ENCODE data around the gene IRF4.
A peak's percentile ranks its signal among the peaks of the same experiment; 100 is the strongest.

Gene IRF4

DNA sequence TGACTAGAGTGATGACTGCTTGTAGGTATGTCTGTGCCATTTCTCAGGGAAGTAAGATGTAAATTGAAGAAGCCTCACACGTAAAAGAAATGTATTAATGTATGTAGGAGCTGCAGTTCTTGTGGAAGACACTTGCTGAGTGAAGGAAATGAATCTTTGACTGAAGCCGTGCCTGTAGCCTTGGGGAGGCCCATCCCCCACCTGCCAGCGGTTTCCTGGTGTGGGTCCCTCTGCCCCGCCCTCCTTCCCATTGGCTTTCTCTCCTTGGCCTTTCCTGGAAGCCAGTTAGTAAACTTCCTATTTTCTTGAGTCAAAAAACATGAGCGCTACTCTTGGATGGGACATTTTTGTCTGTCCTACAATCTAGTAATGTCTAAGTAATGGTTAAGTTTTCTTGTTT, 16.6 kb downstream of the IRF4 start:
- DNase-seq (ENCODE audit: low read depth) = no peak
- TF ChIP-seq POLR2A (IDR thresholded peaks at IDR 0.05; ENCODE audit: extremely low read depth, insufficient read length) = no peak
- TF ChIP-seq, protein P1, sequence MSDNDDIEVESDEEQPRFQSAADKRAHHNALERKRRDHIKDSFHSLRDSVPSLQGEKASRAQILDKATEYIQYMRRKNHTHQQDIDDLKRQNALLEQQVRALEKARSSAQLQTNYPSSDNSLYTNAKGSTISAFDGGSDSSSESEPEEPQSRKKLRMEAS (IDR thresholded peaks at IDR 0.05; ENCODE audit: low read depth, low read length) = no peak
- TF ChIP-seq MYC (IDR thresholded peaks at IDR 0.05; ENCODE audit: low read depth, low read length) = no peak
- TF ChIP-seq, protein P2, sequence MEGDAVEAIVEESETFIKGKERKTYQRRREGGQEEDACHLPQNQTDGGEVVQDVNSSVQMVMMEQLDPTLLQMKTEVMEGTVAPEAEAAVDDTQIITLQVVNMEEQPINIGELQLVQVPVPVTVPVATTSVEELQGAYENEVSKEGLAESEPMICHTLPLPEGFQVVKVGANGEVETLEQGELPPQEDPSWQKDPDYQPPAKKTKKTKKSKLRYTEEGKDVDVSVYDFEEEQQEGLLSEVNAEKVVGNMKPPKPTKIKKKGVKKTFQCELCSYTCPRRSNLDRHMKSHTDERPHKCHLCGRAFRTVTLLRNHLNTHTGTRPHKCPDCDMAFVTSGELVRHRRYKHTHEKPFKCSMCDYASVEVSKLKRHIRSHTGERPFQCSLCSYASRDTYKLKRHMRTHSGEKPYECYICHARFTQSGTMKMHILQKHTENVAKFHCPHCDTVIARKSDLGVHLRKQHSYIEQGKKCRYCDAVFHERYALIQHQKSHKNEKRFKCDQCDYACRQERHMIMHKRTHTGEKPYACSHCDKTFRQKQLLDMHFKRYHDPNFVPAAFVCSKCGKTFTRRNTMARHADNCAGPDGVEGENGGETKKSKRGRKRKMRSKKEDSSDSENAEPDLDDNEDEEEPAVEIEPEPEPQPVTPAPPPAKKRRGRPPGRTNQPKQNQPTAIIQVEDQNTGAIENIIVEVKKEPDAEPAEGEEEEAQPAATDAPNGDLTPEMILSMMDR (IDR thresholded peaks at IDR 0.05; ENCODE audit: low read depth, low read length) = no peak
- H3K4me3 ChIP-seq (ENCODE audit: low read depth, low read length) = no peak overlapping the region

DNA sequence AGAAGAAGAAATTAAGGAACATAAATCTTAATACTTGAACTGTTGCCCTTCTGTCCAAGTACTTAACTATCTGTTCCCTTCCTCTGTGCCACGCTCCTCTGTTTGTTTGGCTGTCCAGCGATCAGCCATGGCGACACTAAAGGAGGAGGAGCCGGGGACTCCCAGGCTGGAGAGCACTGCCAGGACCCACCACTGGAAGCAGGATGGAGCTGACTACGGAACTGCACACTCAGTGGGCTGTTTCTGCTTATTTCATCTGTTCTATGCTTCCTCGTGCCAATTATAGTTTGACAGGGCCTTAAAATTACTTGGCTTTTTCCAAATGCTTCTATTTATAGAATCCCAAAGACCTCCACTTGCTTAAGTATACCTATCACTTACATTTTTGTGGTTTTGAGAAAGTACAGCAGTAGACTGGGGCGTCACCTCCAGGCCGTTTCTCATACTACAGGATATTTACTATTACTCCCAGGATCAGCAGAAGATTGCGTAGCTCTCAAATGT, 17.1 kb downstream of the IRF4 start:
- DNase-seq (ENCODE audit: low read depth) = peak; percentile 55
- TF ChIP-seq, protein P2 (IDR thresholded peaks at IDR 0.05; ENCODE audit: low read depth, low read length) = peak; percentile 17
- TF ChIP-seq, protein P1 (IDR thresholded peaks at IDR 0.05; ENCODE audit: low read depth, low read length) = no peak
- H3K4me3 ChIP-seq (ENCODE audit: low read depth, low read length) = no peak overlapping the region

DNA sequence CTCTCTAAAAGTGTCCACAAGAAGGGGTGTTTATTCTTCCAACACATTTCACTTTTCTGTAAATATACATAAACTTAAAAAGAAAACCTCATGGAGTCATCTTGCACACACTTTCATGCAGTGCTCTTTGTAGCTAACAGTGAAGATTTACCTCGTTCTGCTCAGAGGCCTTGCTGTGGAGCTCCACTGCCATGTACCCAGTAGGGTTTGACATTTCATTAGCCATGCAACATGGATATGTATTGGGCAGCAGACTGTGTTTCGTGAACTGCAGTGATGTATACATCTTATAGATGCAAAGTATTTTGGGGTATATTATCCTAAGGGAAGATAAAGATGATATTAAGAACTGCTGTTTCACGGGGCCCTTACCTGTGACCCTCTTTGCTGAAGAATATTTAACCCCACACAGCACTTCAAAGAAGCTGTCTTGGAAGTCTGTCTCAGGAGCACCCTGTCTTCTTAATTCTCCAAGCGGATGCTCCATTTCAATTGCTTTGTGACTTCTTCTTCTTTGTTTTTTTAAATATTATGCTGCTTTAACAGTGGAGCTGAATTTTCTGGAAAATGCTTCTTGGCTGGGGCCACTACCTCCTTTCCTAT, 17.9 kb downstream of the IRF4 start:
- no peak overlapping the region for H3K4me3 ChIP-seq (ENCODE audit: low read depth, low read length)
- no peak for DNase-seq (ENCODE audit: low read depth)
- TF ChIP-seq MYC (IDR thresholded peaks at IDR 0.05; ENCODE audit: low read depth, low read length) = no peak
- TF ChIP-seq, protein P1 (IDR thresholded peaks at IDR 0.05; ENCODE audit: low read depth, low read length) = no peak
- TF ChIP-seq, protein P2 (IDR thresholded peaks at IDR 0.05; ENCODE audit: low read depth, low read length) = no peak
- TF ChIP-seq POLR2A (IDR thresholded peaks at IDR 0.05; ENCODE audit: extremely low read depth, insufficient read length) = no peak

DNA sequence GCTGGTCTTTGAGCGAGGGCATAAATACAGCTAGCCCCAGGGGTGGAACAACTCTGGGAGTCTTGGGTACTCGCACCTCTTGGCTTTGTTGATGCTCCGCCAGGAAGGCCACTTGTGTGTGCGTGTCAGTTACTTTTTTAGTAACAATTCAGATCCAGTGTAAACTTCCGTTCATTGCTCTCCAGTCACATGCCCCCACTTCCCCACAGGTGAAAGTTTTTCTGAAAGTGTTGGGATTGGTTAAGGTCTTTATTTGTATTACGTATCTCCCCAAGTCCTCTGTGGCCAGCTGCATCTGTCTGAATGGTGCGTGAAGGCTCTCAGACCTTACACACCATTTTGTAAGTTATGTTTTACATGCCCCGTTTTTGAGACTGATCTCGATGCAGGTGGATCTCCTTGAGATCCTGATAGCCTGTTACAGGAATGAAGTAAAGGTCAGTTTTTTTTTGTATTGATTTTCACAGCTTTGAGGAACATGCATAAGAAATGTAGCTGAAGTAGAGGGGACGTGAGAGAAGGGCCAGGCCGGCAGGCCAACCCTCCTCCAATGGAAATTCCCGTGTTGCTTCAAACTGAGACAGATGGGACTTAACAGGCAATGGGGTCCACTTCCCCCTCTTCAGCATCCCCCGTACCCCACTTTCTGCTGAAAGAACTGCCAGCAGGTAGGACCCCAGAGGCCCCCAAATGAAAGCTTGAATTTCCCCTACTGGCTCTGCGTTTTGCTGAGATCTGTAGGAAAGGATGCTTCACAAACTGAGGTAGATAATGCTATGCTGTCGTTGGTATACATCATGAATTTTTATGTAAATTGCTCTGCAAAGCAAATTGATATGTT, 19.2 kb downstream of the IRF4 start:
- no peak for DNase-seq (ENCODE audit: low read depth)
- no peak overlapping the region for H3K4me3 ChIP-seq (ENCODE audit: low read depth, low read length)
- TF ChIP-seq, protein P2 (IDR thresholded peaks at IDR 0.05; ENCODE audit: low read depth, low read length) = no peak
- TF ChIP-seq MYC (IDR thresholded peaks at IDR 0.05; ENCODE audit: low read depth, low read length) = no peak
- TF ChIP-seq, protein P1 (IDR thresholded peaks at IDR 0.05; ENCODE audit: low read depth, low read length) = no peak
- TF ChIP-seq POLR2A (IDR thresholded peaks at IDR 0.05; ENCODE audit: extremely low read depth, insufficient read length) = no peak

DNA sequence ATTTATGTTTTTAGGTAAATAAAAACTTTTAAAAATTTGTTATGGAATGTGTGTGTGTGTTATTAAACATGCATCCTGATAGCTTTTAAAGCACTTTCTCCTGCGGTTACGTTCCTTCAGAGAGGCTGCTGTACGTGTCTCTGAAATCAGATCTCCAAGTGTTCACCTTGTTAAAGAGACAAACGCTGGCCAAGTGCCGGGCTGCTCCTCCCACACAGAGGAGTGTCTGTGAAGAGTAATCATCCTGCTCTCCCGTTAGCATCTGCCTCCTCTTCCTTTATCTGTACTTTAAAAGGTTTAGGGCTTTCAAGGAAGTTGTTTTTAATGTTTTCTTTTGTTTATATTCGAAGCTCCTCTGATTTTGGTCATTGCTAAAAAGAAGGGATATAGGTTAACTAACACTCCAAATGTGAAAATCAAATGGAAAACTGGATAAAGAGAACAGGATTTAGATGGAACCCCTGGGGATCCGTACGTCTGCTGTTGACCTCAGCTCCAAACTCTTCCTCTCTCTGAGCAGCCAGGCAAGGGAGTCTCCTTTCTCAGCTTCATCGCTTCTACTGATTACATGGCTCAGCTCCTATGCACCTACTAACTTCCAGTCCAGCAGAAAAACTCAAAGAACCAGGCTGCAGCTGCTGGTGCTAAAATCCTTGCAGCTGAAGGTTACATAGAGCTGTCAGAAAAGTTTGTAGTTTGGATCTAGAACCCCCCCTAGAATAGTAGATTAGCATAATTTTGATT, 20.0 kb downstream of the IRF4 start:
- TF ChIP-seq POLR2A (IDR thresholded peaks at IDR 0.05; ENCODE audit: extremely low read depth, insufficient read length) = no peak
- no peak for TF ChIP-seq MYC (IDR thresholded peaks at IDR 0.05; ENCODE audit: low read depth, low read length)
- TF ChIP-seq, protein P2 (IDR thresholded peaks at IDR 0.05; ENCODE audit: low read depth, low read length) = no peak
- TF ChIP-seq, protein P1 (IDR thresholded peaks at IDR 0.05; ENCODE audit: low read depth, low read length) = no peak
- H3K4me3 ChIP-seq (ENCODE audit: low read depth, low read length) = no peak overlapping the region
- DNase-seq (ENCODE audit: low read depth) = peak; percentile 22

Measured in NB4 (cell line).